GM12801 (cell line): ENCODE results near the gene EIF3I.

Experiments
- TF ChIP-seq, protein P1 (sequence below): IDR thresholded peaks from one replicate; pipeline ENCODE4 v1.5.1; 2011; ENCODE audit warnings: control low read depth; ENCODE audit not compliant: insufficient read length; ENCODE audit errors: extremely low read depth

EIF3I gene

DNA sequence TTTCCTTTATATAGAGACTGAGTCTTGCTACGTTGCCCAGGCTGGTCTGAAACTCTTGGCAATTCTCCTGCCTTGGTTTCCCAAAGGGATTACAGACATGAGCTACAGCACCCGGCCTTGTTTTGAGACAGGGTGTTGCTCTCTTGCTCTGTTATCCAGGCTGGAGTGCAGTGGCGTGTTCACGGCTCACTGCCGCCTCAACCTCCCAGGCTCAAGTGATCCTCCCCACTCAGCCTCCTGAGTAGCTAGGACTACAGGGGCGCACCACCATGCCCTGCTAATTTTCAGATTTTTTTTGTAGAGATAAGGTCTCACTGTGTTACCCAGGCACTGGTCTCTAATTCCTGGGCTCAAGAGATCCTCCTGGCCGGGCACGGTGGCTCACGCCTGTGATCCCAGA lies 43.6 kb downstream of the EIF3I start:
- TF ChIP-seq, protein P1, sequence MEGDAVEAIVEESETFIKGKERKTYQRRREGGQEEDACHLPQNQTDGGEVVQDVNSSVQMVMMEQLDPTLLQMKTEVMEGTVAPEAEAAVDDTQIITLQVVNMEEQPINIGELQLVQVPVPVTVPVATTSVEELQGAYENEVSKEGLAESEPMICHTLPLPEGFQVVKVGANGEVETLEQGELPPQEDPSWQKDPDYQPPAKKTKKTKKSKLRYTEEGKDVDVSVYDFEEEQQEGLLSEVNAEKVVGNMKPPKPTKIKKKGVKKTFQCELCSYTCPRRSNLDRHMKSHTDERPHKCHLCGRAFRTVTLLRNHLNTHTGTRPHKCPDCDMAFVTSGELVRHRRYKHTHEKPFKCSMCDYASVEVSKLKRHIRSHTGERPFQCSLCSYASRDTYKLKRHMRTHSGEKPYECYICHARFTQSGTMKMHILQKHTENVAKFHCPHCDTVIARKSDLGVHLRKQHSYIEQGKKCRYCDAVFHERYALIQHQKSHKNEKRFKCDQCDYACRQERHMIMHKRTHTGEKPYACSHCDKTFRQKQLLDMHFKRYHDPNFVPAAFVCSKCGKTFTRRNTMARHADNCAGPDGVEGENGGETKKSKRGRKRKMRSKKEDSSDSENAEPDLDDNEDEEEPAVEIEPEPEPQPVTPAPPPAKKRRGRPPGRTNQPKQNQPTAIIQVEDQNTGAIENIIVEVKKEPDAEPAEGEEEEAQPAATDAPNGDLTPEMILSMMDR: no peak

DNA sequence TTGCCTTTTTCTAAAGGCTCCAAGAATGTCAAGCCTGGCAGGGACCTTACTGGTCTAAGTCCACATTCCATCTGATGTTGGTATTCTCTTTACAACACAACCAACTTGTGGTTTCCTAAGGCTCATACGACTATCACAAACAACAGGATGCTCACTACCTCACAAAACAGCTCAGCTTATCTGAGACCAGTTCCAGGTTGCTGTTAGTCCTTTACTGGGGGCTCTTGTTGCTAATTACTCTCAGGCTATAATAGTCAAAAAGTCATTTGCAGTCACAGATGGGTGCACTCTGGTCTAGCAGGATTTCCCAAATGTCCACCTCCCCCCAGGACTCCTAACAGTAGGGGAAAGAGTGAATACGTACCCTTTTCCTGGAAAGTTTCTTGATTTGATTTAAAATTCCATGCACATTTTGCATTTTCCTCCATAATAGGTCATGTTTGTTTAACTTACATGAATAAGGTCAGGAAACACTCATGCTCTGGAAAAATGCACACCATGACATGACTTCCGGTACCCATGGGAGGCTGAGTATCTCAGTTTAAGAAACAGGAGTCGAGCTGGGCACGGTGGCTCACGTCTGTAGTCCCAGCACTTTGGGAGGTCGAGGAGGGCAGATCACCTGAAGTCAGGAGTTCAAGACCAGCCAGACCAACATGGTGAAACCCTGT lies 44.8 kb downstream of the EIF3I start:
- TF ChIP-seq, protein P1: no peak

DNA sequence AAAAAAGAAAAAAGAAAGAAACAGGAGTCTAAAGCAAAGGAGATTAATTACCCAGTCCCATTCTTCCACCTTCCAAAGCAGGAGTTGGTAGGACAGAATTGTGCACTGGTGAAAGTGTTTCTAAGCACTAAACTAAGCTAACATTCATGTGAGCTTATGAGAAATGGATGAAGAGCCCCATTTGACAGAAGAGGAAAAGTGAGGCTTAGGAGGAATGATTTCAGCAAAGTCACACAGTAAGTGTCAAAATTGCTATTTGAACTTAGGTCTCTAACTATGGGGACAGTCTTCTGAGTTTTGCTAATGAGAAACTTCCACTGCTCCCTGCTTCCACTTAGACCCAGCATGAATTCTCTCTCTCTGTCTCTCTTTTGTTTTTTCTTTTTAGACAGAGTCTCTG lies 47.5 kb downstream of the EIF3I start:
- TF ChIP-seq, protein P1: no peak

DNA sequence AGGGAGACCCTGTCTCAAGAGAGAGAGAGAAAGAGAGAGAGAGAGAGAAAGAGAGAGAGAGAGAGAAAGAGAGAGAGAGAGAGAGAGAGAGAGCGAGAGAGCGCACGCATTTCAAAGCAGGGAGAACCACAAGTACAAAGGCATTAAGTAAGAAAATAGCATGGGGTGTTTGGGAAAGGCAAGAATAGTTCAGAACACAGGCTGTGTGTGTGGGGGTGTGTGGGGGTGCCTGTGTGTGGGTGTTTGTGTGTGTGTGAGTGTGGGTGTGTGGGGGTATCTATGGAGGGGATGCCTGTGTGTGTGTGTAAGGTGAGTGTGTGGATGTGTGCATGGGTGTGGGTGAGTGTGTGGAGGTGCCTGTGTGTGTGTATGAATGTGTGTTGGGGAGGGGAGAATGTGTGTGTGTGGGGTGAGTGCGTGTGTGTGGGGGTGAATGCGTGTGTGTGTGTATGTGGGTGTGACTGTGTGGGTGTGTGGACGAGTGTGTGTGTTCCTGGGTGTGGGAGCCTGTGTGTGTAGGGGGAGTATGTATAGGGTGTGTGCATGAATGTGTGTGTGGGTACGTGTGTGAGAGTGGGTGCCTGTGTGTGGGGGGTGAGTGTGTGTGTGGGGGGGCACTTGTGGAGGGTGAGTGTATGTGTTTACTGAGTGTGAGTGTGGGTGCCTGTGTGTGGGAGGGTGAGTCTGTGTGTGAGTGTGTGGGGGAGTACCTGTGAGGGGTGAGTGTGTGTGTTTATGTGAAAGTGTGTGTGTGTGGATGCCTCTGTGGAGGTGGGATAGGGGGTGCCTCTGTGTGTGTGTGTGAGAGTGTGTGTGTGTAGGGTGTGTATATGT lies 50.6 kb downstream of the EIF3I start:
- TF ChIP-seq, protein P1: no peak

DNA sequence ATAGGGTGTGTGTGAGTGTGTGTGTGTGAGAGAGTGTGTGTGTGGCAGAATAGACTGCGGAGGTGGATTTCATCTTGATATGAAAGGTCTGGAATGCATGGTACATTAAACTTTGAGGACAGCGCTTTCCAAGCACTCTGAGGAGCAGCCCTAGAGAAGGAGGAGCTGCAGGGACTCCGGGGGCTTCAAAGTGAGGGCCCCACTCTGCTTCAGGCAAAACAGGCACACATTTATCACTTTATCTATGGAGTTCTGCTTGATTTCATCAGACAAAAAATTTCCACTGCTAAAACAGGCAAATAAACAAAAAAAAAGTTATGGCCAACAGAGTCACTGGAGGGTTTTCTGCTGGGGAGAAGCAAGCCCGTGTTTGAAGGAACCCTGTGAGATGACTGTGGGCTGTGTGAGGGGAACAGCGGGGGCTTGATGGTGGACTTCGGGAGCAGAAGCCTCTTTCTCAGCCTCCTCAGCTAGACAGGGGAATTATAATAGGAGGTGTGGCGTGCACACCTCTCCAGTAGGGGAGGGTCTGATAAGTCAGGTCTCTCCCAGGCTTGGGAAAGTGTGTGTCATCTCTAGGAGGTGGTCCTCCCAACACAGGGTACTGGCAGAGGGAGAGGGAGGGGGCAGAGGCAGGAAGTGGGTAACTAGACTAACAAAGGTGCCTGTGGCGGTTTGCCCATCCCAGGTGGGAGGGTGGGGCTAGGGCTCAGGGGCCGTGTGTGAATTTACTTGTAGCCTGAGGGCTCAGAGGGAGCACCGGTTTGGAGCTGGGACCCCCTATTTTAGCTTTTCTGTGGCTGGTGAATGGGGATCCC lies 51.4 kb downstream of the EIF3I start:
- TF ChIP-seq, protein P1: no peak

DNA sequence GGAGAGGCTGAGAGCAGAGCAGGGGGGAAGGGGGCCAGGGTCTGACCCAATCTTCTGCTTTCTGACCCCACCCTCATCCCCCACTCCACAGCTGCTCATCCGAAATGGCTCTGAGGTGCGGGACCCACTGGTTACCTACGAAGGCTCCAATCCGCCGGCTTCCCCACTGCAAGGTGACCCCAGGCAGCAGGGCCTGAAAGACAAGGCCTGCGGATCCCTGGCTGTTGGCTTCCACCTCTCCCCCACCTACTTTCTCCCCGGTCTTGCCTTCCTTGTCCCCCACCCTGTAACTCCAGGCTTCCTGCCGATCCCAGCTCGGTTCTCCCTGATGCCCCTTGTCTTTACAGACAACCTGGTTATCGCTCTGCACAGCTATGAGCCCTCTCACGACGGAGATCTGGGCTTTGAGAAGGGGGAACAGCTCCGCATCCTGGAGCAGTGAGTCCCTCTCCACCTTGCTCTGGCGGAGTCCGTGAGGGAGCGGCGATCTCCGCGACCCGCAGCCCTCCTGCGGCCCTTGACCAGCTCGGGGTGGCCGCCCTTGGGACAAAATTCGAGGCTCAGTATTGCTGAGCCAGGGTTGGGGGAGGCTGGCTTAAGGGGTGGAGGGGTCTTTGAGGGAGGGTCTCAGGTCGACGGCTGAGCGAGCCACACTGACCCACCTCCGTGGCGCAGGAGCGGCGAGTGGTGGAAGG lies 52.6 kb downstream of the EIF3I start:
- TF ChIP-seq, protein P1: no peak

DNA sequence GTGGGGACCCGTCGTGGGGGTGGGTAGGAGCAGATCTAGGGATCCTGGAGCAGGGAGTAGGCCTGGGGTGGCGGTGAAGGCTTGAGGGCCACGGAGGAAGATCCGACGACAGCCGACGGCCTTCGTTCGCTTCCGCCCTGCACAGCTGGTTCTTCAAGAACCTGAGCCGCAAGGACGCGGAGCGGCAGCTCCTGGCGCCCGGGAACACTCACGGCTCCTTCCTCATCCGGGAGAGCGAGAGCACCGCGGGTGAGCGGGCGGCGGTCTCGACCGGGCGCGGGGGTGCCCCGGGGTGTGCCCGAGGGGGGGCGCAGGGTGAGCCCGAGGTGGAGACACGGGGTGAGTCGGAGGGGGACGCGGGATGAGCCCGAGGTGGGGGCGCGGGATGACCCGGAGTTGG lies 53.2 kb downstream of the EIF3I start:
- TF ChIP-seq, protein P1: no peak
